DLD1 (cell line): ENCODE data around the gene VSX1.

Source experiments
- in situ Hi-C: cut with HindIII; loops from 2 replicates; pipeline ENCODE4 v1.10.0; 2017; ENCODE audit warnings: low sequenced_read_pairs

Gene VSX1

GRCh38 chr20:25054995-25055629 lies 26.8 kb downstream of the VSX1 start:
- in situ Hi-C loops = no loop called here

- in situ Hi-C loops = no loop called here
Measured at GRCh38 chr20:25054096-25054820, 27.7 kb downstream of the VSX1 start.

- in situ Hi-C loops = no loop called here
Measured at GRCh38 chr20:25053255-25054031, 28.5 kb downstream of the VSX1 start.

GRCh38 chr20:25052255-25053194 lies 29.4 kb downstream of the VSX1 start:
- in situ Hi-C loops = no loop called here

GRCh38 chr20:25051386-25052155 lies 30.4 kb downstream of the VSX1 start:
- in situ Hi-C loops = no loop called here

- in situ Hi-C loops = no loop called here
Measured at GRCh38 chr20:25050501-25051350, 31.2 kb downstream of the VSX1 start.

DNA sequence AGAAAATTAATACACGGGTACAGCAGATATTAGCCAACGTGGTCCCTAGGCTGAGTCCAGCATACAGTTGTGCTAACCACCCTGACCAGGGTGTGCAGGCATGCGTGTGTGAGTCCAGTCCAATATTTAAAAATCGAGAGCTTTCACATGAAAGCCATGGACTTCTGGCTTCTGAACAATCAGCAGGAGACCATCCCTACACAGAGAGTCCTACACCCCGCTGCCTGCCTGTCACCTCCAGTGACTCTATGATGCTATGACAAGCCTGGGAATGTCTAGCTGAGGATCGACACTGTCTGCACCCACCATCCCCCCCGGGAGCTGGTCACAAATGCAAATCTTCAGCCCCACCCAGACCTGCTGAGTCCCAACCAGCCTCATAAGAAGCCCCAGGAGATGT lies 31.9 kb downstream of the VSX1 start:
- in situ Hi-C loops = no loop called here

GRCh38 chr20:25049261-25050060 lies 32.5 kb downstream of the VSX1 start:
- in situ Hi-C loops = no loop called here

GRCh38 chr20:25048519-25048952 lies 33.4 kb downstream of the VSX1 start:
- in situ Hi-C loops = no loop called here

DNA sequence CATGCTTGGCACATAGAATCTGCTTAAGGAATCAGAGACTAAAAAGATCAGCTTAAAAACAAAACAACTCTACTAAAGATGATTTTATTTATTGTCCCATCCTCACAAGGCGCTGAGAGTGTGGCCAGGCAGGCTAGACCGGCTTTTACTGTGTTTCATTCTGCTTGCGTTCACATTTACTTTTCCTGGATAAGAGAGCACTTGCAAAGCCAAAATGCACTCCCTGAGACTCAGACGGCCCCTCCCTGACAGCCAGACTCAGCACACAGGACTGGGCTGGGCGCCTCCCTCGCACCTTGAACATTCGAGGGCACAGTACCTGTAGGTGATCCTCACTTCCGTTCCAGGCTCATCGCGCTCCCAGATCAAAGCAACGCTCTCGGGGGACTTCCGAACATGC lies 34.2 kb downstream of the VSX1 start:
- in situ Hi-C loops = no loop called here

GRCh38 chr20:25046736-25047666 lies 34.9 kb downstream of the VSX1 start:
- in situ Hi-C loops = no loop called here

- in situ Hi-C loops = no loop called here
Measured at GRCh38 chr20:25046181-25046641, 35.7 kb downstream of the VSX1 start.

DNA sequence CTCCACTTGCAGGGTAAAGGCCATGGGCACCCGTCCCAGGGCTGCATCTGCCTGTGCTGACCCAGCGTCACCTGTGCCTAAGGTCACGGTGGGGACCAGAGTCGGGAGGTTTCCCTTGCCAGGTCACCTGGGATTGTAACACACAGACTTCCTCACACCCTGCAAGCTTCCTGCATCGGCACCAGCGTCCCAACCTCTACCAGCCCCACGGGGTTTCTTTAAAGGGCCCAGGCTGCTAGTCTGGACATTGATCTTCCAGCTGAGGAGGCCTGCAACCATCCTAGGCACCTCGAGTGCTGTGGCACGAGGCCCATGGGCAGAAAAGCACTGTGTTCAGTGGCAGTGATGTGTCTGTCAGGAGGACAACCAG lies 36.6 kb downstream of the VSX1 start:
- in situ Hi-C loops = no loop called here

- in situ Hi-C loops = no loop called here
Measured at GRCh38 chr20:25044660-25045342, 37.1 kb downstream of the VSX1 start.

DNA sequence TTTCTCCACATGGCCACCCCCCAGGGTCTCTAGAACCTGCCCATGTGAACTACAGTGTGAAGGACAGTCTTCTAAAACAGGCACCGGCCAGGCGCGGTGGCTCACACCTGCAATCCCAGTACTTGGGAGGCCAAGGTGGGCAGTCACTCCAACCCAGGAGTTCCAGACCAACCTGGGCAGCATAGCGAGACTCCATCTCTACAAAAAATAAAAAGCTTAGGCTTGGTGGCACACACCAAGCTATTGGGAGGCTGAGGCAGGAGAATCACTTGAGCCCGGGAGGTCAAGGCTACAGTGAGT lies 37.7 kb downstream of the VSX1 start:
- in situ Hi-C loops = no loop called here

- in situ Hi-C loops = no loop called here
Measured at GRCh38 chr20:25043499-25044260, 38.3 kb downstream of the VSX1 start.
